B cell (primary cell): ENCODE results near the gene TMEM273.

ENCODE experiments used
- CTCF ChIP-seq: fragments of 200-600 bp; IDR thresholded peaks from one replicate; pipeline ENCODE4 v1.8.0; 2022; ENCODE audit warnings: antibody characterized with exemption, mild to moderate bottlenecking
- EZH2 ChIP-seq: IDR thresholded peaks from 2 replicates; pipeline ENCODE4 v1.6.1; 2012; ENCODE audit warnings: borderline replicate concordance, low read depth, mild to moderate bottlenecking, moderate library complexity, low read length; ENCODE audit not compliant: insufficient read depth, poor library complexity, severe bottlenecking

GRCh38 chr10:49200854-49201253 is 12.7 kb upstream of the TMEM273 start:
- TF ChIP-seq CTCF (no peak), EZH2 (no peak)
